GM21528 (cell line): ENCODE results near the gene TREX2.

Experiments
- ATAC-seq: cut with Tn5 transposase; IDR thresholded peaks from one replicate; pipeline ENCODE4 v1.9.1; 2021; ENCODE audit warnings: mild to moderate bottlenecking, moderate library complexity; ENCODE audit not compliant: unreplicated experiment, low FRiP score

Gene TREX2

GRCh38 chrX:153445856-153446635, at the start of gene TREX2:
Gene TREX2, minus strand, starts transcription at chrX:153446056. Its CDS starts 626 bp downstream, at chrX:153445430.
- ATAC-seq, result no peak

GRCh38 chrX:153495362-153495751, 49.5 kb upstream of the TREX2 start:
- no peak for ATAC-seq

GRCh38 chrX:153494541-153495361, 48.9 kb upstream of the TREX2 start, which contains the start of gene BGN:
Gene BGN, plus strand, starts transcription at chrX:153494980. Its CDS starts 9,652 bp downstream, at chrX:153504632.
- no peak for ATAC-seq

- ATAC-seq, result no peak
These were observed 48.2 kb upstream of the TREX2 start for GRCh38 chrX:153494061-153494460.

- ATAC-seq, result no peak
These were observed 47.2 kb upstream of the TREX2 start for GRCh38 chrX:153493085-153493484.

- ATAC-seq, result no peak
These were observed 46.7 kb upstream of the TREX2 start for GRCh38 chrX:153492543-153492942.

- no peak for ATAC-seq
These were observed 46.1 kb upstream of the TREX2 start for GRCh38 chrX:153491918-153492317.

- no peak for ATAC-seq
These were observed 45.6 kb upstream of the TREX2 start for GRCh38 chrX:153491351-153491914.

- ATAC-seq, result no peak
These were observed 44.5 kb upstream of the TREX2 start for GRCh38 chrX:153490217-153490930.

- ATAC-seq, result no peak
These were observed 42.5 kb upstream of the TREX2 start for GRCh38 chrX:153488231-153488914.

- ATAC-seq, result no peak
These were observed 41.8 kb upstream of the TREX2 start for GRCh38 chrX:153487590-153488071.

- no peak for ATAC-seq
These were observed 40.3 kb upstream of the TREX2 start for GRCh38 chrX:153486171-153486570.

- no peak for ATAC-seq
These were observed 39.7 kb upstream of the TREX2 start for GRCh38 chrX:153485396-153486080.

GRCh38 chrX:153482376-153483015, 36.6 kb upstream of the TREX2 start:
- no peak for ATAC-seq

GRCh38 chrX:153481043-153481442, 35.2 kb upstream of the TREX2 start:
- no peak for ATAC-seq

- ATAC-seq, result no peak
These were observed 32.9 kb upstream of the TREX2 start for GRCh38 chrX:153478746-153479145.

GRCh38 chrX:153477901-153478300, 32.0 kb upstream of the TREX2 start:
- ATAC-seq, result no peak

GRCh38 chrX:153477364-153477857, 31.6 kb upstream of the TREX2 start:
- no peak for ATAC-seq
